BE2C (cell line): ENCODE results near the gene DYNLRB2.

Experiments used
- DNase-seq: peaks from one replicate; pipeline ENCODE4 v3.0.0-alpha.2; 2020
- H3K27me3 ChIP-seq: fragments of 250-450 bp; sonication (Bioruptor Pico); 2 replicates; pipeline ENCODE4 v1.5.1; 2020; ENCODE audit warnings: mild to moderate bottlenecking
- H3K36me3 ChIP-seq: fragments of 250-450 bp; sonication (Bioruptor Pico); 2 replicates; pipeline ENCODE4 v1.5.1; 2020; ENCODE audit warnings: mild to moderate bottlenecking
- H3K4me1 ChIP-seq: fragments of 250-450 bp; sonication (Bioruptor Pico); 2 replicates; pipeline ENCODE4 v1.5.1; 2020
- H3K4me3 ChIP-seq: 2 replicates; pipeline ENCODE4 v1.5.1; 2011; ENCODE audit warnings: low read depth, low read length
- H3K9me3 ChIP-seq: fragments of 250-450 bp; sonication (Bioruptor Pico); 2 replicates; pipeline ENCODE4 v1.5.1; 2020
- TF ChIP-seq, protein P1 (sequence below): IDR thresholded peaks from 2 replicates; pipeline ENCODE4 v1.5.1; 2012; ENCODE audit warnings: mild to moderate bottlenecking, low read depth, low read length

Gene DYNLRB2

GRCh38 chr16:80592273-80592672 is 51.5 kb downstream of the DYNLRB2 start:
- no peaks in the 10 kb centered on the region for H3K36me3 ChIP-seq
- no peak for DNase-seq
- H3K4me3 ChIP-seq: no peak overlapping the region
- TF ChIP-seq, protein P1, sequence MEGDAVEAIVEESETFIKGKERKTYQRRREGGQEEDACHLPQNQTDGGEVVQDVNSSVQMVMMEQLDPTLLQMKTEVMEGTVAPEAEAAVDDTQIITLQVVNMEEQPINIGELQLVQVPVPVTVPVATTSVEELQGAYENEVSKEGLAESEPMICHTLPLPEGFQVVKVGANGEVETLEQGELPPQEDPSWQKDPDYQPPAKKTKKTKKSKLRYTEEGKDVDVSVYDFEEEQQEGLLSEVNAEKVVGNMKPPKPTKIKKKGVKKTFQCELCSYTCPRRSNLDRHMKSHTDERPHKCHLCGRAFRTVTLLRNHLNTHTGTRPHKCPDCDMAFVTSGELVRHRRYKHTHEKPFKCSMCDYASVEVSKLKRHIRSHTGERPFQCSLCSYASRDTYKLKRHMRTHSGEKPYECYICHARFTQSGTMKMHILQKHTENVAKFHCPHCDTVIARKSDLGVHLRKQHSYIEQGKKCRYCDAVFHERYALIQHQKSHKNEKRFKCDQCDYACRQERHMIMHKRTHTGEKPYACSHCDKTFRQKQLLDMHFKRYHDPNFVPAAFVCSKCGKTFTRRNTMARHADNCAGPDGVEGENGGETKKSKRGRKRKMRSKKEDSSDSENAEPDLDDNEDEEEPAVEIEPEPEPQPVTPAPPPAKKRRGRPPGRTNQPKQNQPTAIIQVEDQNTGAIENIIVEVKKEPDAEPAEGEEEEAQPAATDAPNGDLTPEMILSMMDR: no peak
- no peaks in the 10 kb centered on the region for H3K4me1 ChIP-seq
- H3K9me3 ChIP-seq: no peaks in the 10 kb centered on the region
- no peaks in the 10 kb centered on the region for H3K27me3 ChIP-seq

- Histone ChIP-seq H3K4me3 (no peak overlapping the region), H3K27me3 (no peaks in the 10 kb centered on the region), H3K36me3 (no peaks in the 10 kb centered on the region), H3K9me3 (no peaks in the 10 kb centered on the region), H3K4me1 (no peaks in the 10 kb centered on the region)
- TF ChIP-seq, protein P1: no peak
- no peak for DNase-seq
Observed at GRCh38 chr16:80594756-80595155, 54.0 kb downstream of the DYNLRB2 start.

- H3K4me3 ChIP-seq: no peak overlapping the region
- H3K4me1 ChIP-seq: no peaks in the 10 kb centered on the region
- H3K27me3 ChIP-seq: no peaks in the 10 kb centered on the region
- no peak for DNase-seq
- H3K36me3 ChIP-seq: no peaks in the 10 kb centered on the region
- TF ChIP-seq, protein P1: no peak
- no peaks in the 10 kb centered on the region for H3K9me3 ChIP-seq
Observed at GRCh38 chr16:80596507-80597207, 55.9 kb downstream of the DYNLRB2 start.

DNA sequence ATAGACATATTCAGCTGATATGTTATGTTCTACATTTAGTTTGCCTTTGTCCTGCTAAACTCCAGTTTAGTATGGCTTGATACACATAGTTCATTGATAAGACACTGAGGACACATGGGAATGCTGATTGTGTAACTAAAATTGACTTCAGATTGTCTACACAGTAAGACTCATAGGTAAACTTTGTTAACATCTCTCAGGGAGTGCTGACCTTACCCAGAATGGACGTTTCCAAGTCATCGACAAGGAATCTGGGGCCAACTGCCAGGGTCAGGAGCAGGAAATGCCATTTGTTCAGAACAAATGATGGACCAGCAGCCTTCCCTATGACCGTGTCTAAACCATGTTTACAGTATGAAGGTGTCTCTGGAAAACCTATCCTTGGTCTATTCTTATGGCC is 58.7 kb downstream of the DYNLRB2 start:
- Histone ChIP-seq H3K36me3 (no peaks in the 10 kb centered on the region), H3K27me3 (no peaks in the 10 kb centered on the region), H3K4me1 (no peaks in the 10 kb centered on the region), H3K4me3 (no peak overlapping the region), H3K9me3 (no peaks in the 10 kb centered on the region; the same call in 1 of the 2 replicates)
- no peak for DNase-seq
- TF ChIP-seq, protein P1: no peak
